WI38 (cell line): ENCODE data around the gene PDAP1.

Experiments used
- H3K4me3 ChIP-seq: 2 replicates; pipeline ENCODE4 v1.5.1; 2011; ENCODE audit warnings: low read depth, mild to moderate bottlenecking, control low read depth, low read length
- TF ChIP-seq, protein P1 (sequence below): IDR thresholded peaks from 2 replicates; pipeline ENCODE4 v1.5.1; 2012; ENCODE audit warnings: low read depth, mild to moderate bottlenecking, control low read depth, low read length

Gene PDAP1

DNA sequence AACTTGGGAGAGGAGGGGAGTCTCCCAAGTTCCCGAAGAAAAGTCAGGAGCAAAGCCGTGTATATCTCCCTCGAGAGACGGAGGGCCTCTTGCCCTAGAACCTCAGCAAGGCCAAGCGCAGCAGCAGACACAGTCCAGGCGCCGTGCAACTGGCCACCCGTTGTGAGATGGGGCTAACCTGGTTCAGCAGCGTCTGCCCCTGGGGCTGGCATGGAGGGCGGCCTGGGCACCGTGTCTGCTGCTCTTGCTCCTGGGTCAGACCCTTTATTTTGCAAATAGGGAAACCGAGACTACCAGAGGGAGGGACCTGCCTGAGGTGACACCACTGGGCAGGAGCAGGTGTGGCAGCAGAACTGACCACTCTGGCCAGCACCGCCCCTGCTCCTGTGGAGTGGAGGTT, 44.1 kb upstream of the PDAP1 start:
- TF ChIP-seq, protein P1, sequence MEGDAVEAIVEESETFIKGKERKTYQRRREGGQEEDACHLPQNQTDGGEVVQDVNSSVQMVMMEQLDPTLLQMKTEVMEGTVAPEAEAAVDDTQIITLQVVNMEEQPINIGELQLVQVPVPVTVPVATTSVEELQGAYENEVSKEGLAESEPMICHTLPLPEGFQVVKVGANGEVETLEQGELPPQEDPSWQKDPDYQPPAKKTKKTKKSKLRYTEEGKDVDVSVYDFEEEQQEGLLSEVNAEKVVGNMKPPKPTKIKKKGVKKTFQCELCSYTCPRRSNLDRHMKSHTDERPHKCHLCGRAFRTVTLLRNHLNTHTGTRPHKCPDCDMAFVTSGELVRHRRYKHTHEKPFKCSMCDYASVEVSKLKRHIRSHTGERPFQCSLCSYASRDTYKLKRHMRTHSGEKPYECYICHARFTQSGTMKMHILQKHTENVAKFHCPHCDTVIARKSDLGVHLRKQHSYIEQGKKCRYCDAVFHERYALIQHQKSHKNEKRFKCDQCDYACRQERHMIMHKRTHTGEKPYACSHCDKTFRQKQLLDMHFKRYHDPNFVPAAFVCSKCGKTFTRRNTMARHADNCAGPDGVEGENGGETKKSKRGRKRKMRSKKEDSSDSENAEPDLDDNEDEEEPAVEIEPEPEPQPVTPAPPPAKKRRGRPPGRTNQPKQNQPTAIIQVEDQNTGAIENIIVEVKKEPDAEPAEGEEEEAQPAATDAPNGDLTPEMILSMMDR = no peak
- H3K4me3 ChIP-seq = no peak overlapping the region

DNA sequence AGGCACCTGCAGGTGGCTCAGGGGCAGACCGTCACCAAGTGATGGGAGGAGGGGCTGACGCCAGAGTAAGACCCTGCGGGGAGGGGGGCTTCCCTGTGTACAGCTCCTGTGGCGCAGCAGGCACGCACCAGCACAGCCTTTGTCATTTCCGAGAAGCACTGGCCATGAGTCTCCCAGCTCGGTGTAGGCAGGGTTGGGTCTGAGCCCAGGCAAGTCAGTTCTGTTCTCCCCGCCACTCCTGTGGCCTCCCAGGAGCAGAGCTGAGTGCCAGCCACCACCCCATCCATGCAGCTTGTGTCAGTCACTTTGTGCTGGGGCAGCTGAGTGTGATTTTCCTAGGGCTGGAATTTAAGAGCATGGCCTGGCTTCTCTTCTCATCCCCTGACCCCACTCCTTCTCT, 43.5 kb upstream of the PDAP1 start:
- TF ChIP-seq, protein P1 = no peak
- H3K4me3 ChIP-seq = no peak overlapping the region

DNA sequence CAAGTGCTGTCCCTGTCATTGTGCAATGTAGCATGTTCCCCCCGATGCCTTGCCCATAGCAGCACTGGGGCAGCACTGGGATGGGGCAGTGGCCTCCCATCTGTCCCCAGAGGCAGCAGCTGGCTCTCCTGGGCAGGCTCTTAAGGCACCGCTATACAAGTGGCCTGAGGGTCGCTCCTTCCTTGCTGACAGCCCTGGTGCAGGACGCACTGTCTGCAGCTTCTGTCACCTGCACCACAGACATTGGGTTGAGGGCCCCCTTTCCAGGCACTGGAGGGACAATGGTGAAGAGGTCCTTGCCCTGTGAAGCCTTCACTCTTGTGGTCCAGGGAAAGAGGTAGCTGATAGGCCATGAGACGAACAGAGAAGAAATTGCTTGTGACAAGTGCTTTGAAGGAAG, 40.9 kb upstream of the PDAP1 start:
- H3K4me3 ChIP-seq = no peak overlapping the region
- TF ChIP-seq, protein P1 = no peak

DNA sequence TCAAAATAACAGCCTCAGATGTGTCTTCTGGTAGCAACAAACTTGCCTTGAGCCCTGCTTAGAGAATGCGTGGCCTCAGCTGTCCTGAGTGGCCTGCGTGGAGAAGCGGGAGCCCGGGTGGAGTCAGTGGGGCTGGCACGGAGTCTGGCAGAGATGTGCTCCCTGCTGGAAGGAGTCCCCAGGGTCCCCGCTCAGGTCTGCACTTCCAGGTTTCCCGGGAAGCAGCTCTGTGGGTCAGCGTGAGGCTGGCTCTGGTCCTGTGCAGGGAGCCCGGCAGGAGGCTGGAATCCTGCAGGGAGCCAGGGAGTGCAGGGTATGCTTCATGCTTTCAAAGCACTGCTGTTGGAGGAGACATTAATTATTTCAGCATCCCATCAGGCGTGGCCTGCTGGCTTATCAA, 40.5 kb upstream of the PDAP1 start:
- no peak overlapping the region for H3K4me3 ChIP-seq
- TF ChIP-seq, protein P1 = no peak

DNA sequence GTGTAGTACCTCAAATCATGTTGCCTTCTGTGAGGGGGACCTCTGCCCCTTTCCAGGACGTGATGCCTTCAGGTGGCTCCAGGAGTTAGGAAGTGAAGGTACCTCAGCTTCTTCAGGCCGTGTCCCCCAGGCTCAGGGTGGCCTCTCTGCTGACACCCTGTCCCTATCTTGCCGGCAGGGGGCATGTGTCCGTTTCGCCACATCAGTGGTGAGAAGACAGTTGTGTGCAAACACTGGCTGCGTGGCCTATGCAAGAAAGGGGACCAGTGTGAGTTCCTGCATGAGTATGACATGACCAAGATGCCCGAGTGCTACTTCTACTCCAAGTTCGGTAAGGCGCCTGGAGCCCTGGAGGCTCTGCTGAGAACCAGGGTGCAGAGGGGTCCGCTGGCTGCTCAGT, 39.5 kb upstream of the PDAP1 start:
- TF ChIP-seq, protein P1 = no peak
- H3K4me3 ChIP-seq = no peak overlapping the region

DNA sequence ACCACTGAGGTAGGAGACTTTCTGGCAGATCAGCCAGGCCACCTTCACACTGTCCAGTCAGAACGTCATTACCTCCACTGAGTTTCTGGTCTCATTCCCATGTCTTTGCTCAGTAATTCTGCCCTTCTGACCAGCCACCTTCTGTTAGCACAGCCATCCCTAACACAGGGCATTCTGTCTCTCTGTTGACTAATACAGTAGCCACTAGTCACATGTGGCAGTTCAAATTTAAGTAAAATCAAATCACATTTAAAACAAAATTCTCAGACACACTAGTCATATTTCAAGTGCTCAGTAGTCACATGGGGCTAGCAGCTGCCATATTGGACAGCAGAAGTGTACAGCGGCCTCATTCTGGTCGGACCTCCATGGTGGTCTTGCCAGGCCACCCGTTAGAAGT, 37.7 kb upstream of the PDAP1 start:
- H3K4me3 ChIP-seq = no peak overlapping the region
- TF ChIP-seq, protein P1 = no peak

DNA sequence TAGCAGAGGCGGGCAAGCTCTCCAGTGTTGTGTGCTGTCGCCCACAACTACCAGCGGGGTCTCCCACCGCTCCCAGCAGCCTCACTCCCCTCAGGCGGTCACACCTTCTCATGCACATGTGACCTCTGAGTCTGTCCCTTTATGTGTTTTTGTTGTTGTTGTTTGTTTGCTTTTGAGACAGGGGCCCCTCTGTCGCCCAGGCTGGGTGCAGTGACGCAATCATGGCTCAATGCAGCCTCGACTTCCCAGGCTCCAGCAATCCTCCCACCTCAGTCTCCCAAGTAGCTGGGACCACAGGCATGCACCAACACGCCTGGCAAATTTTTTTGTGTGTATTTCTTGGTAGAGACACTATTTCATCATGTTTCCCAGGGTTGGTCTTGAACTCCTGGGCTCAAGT, 31.8 kb upstream of the PDAP1 start:
- TF ChIP-seq, protein P1 = no peak
- H3K4me3 ChIP-seq = peak overlapping the region; percentile 78
